HL-60 (cell line): ENCODE results near the gene LINGO1.

Experiments
- TF ChIP-seq, protein P1 (sequence below): IDR thresholded peaks from one replicate; pipeline ENCODE4 v1.5.1; 2011; ENCODE audit warnings: low read length, control low read depth, inconsistent platforms; ENCODE audit not compliant: insufficient read depth
- TF ChIP-seq, protein P2 (sequence below): IDR thresholded peaks from 2 replicates; pipeline ENCODE4 v1.6.1; 2012; ENCODE audit warnings: low read depth; ENCODE audit not compliant: insufficient replicate concordance

DNA sequence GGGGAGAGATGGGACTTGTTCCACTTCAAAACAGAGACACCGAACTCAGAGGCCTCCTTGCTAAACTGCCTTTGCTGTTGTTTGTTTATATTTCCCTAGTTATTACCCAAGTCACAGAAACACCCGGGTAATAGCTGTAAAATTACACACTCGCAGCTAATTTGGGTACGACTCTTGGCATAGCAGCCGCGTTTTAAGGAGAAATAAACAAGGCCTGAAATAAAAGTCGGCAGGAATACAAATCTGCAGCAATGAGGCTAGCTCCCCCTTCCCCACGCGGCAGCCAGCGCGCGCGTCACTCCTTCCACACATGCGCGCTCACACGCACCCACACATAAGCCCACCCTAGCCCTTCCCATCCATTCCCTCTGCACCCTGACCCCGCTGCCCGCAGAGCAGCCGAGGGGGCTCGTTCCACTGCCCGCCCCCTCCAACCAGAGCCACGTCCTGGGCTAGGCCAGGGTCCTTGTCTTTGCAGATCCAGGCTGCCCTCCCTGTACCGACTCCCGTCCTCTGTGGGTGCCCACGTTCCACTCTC, 67.3 kb downstream of the LINGO1 start:
- TF ChIP-seq, protein P1, sequence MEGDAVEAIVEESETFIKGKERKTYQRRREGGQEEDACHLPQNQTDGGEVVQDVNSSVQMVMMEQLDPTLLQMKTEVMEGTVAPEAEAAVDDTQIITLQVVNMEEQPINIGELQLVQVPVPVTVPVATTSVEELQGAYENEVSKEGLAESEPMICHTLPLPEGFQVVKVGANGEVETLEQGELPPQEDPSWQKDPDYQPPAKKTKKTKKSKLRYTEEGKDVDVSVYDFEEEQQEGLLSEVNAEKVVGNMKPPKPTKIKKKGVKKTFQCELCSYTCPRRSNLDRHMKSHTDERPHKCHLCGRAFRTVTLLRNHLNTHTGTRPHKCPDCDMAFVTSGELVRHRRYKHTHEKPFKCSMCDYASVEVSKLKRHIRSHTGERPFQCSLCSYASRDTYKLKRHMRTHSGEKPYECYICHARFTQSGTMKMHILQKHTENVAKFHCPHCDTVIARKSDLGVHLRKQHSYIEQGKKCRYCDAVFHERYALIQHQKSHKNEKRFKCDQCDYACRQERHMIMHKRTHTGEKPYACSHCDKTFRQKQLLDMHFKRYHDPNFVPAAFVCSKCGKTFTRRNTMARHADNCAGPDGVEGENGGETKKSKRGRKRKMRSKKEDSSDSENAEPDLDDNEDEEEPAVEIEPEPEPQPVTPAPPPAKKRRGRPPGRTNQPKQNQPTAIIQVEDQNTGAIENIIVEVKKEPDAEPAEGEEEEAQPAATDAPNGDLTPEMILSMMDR = no peak
- TF ChIP-seq, protein P2, sequence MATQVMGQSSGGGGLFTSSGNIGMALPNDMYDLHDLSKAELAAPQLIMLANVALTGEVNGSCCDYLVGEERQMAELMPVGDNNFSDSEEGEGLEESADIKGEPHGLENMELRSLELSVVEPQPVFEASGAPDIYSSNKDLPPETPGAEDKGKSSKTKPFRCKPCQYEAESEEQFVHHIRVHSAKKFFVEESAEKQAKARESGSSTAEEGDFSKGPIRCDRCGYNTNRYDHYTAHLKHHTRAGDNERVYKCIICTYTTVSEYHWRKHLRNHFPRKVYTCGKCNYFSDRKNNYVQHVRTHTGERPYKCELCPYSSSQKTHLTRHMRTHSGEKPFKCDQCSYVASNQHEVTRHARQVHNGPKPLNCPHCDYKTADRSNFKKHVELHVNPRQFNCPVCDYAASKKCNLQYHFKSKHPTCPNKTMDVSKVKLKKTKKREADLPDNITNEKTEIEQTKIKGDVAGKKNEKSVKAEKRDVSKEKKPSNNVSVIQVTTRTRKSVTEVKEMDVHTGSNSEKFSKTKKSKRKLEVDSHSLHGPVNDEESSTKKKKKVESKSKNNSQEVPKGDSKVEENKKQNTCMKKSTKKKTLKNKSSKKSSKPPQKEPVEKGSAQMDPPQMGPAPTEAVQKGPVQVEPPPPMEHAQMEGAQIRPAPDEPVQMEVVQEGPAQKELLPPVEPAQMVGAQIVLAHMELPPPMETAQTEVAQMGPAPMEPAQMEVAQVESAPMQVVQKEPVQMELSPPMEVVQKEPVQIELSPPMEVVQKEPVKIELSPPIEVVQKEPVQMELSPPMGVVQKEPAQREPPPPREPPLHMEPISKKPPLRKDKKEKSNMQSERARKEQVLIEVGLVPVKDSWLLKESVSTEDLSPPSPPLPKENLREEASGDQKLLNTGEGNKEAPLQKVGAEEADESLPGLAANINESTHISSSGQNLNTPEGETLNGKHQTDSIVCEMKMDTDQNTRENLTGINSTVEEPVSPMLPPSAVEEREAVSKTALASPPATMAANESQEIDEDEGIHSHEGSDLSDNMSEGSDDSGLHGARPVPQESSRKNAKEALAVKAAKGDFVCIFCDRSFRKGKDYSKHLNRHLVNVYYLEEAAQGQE = no peak
